Activated naive CD4-positive, alpha-beta T cell treated with Interleukin-2 at 50 U/mL for 16 hours (primary cell): ENCODE results near the gene OR2T11.
"Not testable (repeated sequence)": the region's sequence is repeated elsewhere in the genome, so short reads cannot be mapped to it uniquely, and the experiment has no call there.

ENCODE experiments used
- DNase-seq: peaks from one replicate; pipeline ENCODE4 v3.0.0-alpha.2; 2020

Gene OR2T11

DNA sequence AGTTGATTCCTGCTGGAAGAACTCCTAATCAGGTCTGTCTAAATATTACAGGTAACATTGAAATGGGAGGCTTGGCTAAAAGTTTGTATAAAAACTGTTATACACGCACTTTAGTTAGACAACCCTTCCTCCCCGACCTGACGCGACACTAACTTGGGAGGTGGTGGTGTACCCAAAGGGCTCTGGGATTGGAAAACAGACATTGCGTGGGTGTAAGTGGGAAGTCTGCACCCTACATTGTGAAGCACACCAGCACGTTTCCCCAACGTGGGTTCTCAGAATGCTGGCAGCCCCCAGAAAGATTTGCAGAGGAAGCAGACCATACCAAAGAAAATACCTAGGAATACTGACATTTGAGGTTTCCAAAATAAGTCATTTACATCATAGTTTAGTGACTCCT, 16.8 kb downstream of the OR2T11 start:
- DNase-seq: no peak

- DNase-seq: no peak
These were observed 21.1 kb downstream of the OR2T11 start for GRCh38 chr1:248613742-248614141.

GRCh38 chr1:248611883-248612414, 22.9 kb downstream of the OR2T11 start:
- no peak for DNase-seq

GRCh38 chr1:248610301-248610700, 24.6 kb downstream of the OR2T11 start:
- no peak for DNase-seq

- no peak for DNase-seq
These were observed 35.5 kb downstream of the OR2T11 start for GRCh38 chr1:248599396-248599795.

- no peak for DNase-seq
These were observed 37.3 kb downstream of the OR2T11 start, which contains the start of gene OR2T10 for GRCh38 chr1:248597589-248597988. OR2T10 (minus strand) TSS chr1:248597700; CDS start chr1:248593768, 3,932 bp downstream.

- no peak for DNase-seq
These were observed 38.3 kb downstream of the OR2T11 start for GRCh38 chr1:248596615-248597014.

DNA sequence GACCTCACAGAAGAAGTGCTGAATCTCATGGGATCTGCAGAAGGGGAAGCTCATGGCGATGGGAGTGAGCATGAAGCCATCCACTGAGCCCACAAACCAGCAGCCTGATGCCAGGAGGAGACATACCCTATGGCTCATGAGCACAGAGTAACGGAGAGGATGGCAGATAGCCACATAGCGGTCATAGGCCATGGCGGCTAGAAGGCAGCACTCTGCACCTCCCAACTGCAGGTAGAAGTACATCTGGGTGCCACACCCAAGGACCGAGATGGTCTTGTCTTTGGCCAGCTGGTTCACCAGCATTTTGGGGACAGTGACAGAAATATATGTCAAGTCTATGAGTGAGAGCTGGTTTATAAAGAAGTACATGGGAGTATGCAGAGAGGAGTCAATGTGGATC, 41.7 kb downstream of the OR2T11 start:
- no peak for DNase-seq

GRCh38 chr1:248592655-248593054, 42.2 kb downstream of the OR2T11 start:
- DNase-seq: no peak

DNA sequence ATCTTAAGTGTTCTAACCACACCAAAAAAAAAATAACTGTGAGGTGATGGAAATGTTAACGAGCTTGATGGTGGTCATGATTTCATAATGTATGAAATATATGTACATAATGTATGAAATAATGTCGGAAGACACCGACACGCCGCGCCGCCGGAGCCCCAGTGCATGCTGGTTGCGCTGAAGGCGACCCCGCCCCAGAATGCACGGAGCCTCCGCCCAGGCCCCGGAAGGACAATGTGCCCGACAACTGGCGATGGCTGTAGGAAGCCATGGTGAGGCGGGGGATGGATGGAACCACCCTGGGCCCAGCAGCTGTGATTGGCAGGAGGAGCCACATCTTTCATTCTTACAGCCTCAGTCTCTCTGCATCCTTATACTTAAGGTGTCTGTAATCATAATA, 44.8 kb downstream of the OR2T11 start:
- no peak for DNase-seq

GRCh38 chr1:248589334-248589733, 45.6 kb downstream of the OR2T11 start:
- no peak for DNase-seq

- DNase-seq: no peak
These were observed 49.6 kb downstream of the OR2T11 start for GRCh38 chr1:248585266-248585665.

- no peak for DNase-seq
These were observed 58.5 kb downstream of the OR2T11 start for GRCh38 chr1:248576260-248576980.

- not testable (repeated sequence) for DNase-seq
These were observed 60.2 kb downstream of the OR2T11 start, which contains the start of gene OR2T34 for GRCh38 chr1:248574657-248575056. OR2T34 (minus strand) TSS chr1:248574757; CDS start chr1:248574757, 0 bp downstream.

- DNase-seq: not testable (repeated sequence)
These were observed 61.0 kb downstream of the OR2T11 start for GRCh38 chr1:248573856-248574255.
